Measurements from ENCODE around the gene INCA1.

DNA sequence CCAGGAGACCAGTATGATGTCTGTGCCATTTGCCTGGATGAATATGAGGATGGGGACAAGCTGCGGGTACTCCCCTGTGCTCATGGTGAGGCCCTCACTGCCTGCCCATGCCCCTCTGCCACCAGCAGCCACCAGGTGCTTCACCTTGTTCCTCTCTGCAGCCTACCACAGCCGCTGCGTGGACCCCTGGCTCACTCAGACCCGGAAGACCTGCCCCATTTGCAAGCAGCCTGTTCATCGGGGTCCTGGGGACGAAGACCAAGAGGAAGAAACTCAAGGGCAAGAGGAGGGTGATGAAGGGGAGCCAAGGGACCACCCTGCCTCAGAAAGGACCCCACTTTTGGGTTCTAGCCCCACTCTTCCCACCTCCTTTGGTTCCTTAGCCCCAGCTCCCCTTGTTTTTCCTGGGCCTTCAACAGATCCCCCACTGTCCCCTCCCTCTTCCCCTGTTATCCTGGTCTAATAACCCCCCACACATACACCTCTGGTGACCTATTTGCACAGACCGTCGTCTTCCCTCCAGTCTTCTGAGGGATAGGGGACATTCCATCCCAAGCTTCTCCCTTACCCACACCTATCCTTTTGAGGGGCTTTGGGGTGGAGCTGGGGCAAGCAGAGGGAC is 52.7 kb downstream of the INCA1 start:
- TF ChIP-seq, protein P1, sequence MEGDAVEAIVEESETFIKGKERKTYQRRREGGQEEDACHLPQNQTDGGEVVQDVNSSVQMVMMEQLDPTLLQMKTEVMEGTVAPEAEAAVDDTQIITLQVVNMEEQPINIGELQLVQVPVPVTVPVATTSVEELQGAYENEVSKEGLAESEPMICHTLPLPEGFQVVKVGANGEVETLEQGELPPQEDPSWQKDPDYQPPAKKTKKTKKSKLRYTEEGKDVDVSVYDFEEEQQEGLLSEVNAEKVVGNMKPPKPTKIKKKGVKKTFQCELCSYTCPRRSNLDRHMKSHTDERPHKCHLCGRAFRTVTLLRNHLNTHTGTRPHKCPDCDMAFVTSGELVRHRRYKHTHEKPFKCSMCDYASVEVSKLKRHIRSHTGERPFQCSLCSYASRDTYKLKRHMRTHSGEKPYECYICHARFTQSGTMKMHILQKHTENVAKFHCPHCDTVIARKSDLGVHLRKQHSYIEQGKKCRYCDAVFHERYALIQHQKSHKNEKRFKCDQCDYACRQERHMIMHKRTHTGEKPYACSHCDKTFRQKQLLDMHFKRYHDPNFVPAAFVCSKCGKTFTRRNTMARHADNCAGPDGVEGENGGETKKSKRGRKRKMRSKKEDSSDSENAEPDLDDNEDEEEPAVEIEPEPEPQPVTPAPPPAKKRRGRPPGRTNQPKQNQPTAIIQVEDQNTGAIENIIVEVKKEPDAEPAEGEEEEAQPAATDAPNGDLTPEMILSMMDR (IDR thresholded peaks at IDR 0.05) = no peak
- no peak for TF ChIP-seq POLR2A (IDR thresholded peaks at IDR 0.05)
